Stimulated activated naive CD4-positive, alpha-beta T cell (primary cell): Measurements from ENCODE around the gene PAX7.
"Not testable (repeated sequence)": the region's sequence is repeated elsewhere in the genome, so short reads cannot be mapped to it uniquely, and the experiment has no call there.

Experiments used
- DNase-seq, 6 experiments: peaks; one replicate each; lab custom pipeline; 2025; lab: John Stamatoyannopoulos, UW

Gene PAX7

DNA sequence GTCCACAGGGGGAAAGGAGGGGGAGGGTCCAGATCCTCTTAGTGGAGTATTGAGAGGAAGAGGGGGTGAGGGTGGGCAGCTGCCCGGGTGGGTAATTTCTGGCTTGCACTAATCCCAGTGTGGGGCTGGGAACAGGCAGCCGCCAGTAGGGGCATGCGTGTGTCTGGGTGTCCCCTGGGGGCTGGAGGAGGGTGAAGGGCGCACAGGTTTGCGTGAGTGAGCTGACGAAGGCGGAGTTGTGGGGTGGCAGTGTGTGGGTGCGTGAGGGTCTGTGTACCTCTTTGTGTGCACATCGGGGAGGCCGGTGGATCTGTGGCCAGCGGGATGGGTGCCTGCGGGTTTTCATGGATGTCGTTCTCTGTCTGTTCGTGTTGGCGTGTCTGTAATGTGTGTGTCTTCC is 97.3 kb downstream of the PAX7 start:
- DNase-seq, result no peak

DNA sequence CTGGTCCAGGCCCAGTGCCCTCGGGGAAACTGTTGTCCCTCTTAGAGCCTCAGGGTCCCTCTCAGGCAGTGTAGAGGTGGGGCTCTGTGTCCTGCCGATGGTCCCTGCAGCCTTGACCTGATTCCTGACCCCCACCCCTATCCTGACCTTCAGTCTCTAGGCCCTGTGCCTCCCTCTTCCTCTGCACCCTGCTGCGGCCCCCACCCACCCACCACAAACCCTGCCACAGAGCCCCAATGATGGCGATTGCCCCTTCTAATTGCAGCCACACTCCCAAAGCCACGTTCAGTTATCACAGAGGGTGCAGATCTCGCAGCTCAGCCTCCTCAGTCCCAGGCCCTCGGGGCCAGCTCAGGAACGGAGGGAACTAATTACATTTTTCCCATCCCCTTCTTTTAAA is 99.7 kb downstream of the PAX7 start:
- no peak for DNase-seq

DNA sequence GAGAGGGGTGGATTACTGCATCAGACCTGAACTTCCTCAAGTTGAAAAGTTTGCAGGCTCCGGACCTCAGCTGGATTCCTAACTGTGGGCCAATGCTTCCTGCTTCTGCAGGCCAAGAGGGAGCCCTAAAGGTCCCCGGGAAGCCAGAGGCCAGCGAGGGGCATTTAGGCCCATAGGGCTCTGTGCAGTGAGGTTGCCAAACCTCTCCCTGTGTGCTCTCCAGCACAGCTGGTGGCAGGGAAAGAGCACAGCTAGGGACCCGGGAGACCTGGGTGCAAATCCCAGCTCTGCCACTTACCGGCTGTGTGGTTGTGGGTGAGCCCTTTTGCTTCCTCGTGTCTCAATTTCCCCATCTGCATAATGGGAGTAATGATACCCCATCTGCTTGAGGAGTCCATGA is 100.5 kb downstream of the PAX7 start:
- DNase-seq, result no peak

DNA sequence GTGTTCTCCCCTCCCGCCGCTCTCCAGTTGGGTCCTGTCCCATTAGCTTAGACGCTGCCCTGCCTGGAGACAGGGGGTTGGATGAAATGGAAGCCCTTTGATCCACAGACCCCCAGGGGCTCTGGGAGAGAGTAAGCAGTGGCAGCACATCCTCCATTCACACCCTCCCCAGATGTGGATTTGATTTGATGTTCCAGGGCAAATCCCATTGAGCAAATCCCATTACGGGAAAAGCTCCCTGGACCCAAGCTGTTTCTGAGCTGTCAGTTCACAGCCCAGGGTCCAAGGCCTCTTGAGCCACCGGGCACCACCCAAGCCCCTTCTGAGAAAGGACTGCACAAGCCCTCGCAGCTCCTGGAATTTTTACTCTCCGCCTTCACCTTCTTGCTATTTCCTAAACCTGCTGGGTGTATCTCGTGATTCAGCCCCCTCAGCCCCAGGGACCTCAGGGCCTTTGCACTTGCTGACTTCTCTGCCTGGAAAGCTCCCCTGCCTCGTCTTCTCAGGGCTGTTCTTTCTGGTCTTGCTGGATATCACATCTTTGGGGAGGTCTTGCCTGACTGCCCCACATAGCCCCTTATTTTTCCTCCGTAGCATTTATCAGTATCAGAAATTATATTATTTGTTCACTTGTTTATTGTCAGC is 101.1 kb downstream of the PAX7 start:
- DNase-seq, result no peak

DNA sequence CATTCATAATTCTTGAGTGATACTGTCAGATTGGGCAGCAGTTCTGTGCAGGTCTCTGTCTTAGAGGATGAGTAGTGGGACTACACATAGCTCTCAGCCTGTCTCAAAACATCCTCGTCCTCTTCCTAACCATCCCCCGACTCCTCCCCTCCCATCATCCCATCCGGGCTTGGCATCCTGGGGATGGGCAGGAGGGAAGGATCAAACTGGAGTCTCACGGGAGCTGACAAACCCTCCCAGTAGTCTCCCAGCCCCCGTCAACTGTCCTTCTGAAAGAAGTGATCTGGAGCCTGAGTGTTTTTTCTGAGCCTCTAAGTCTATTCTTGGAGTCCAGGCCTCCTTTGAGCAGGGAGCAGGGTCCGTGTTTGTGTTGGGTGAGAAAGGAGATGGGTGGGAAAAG is 102.0 kb downstream of the PAX7 start:
- DNase-seq, result no peak

DNA sequence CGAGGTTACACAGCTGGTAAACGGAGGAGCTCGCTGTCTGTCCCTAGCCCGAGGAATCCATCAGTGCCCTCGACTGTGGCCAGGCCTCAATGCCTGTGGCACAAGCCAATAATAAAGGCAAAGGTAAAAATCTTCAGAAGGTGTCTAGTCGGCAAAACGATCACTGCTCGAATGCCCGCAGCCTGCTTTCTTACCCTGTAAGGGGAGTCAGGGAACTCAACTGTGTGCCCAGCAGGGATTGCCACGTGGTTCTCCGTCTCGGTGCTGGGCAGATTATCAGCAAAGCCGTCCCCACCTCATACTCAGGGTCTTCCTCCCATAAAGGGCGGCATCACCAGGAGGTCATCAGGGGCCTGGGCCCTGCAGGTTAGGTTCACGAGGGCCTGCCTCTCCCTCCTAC is 103.4 kb downstream of the PAX7 start:
- DNase-seq, result no peak

DNA sequence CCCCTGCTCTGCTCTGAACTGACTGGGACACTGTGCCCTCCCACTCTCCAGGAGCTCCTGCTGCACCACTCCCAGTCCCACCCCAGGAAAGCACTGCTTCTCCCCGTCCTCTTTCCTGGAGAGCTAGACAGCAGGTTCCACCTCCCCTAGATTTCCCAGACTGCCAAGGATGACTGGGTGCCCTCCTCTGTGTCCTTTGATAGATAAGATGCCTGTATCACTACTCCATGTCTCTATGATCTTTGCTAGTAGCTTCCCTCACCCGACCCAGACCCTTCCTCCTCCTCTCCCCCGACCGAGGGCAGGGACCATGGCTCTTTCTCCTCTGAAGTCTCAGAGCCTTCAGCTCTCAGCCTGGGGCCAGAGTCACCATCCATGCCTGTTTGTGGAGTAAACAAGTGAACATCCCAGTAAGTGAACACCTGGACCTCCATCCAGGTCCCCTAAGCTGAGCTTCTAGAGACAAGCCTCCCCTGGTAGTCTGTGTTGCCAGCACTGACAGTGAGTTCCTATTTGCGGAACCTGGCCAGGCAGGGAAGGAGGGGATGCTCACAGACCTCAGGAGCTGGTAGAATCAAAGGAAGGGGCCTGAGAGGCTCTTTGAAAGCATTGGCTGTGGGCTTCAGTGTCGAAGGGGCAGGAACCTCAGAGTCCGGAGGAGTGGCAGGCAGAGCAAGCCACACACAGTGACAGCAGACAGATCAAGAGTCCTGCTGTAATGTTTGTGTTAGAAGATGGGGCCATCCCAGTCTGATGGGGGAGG is 104.0 kb downstream of the PAX7 start:
- DNase-seq, result no peak

DNA sequence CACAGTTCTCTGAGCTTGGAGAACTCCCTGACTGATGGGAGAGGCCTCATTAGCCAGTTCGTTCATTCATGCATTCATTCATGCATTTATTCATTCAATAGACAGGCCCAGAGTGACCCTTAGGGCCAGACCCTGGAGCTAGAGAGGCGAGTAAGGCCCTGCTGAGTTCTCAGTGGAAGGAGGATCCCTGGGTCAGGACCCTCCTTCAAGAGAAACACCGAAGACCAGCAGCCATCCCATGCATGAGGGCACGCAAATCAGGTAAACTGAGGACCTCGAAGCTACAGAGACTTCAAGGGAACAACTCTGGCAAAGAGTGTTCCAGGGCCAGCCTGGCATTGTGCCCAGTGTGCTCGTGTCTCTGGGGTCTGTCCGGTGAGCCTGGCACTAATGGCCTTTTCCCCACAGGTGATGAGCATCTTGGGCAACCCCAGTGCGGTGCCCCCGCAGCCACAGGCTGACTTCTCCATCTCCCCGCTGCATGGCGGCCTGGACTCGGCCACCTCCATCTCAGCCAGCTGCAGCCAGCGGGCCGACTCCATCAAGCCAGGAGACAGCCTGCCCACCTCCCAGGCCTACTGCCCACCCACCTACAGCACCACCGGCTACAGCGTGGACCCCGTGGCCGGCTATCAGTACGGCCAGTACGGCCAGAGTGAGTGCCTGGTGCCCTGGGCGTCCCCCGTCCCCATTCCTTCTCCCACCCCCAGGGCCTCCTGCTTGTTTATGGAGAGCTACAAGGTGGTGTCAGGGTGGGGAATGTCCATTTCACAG is 104.8 kb downstream of the PAX7 start:
- DNase-seq, result no peak

DNA sequence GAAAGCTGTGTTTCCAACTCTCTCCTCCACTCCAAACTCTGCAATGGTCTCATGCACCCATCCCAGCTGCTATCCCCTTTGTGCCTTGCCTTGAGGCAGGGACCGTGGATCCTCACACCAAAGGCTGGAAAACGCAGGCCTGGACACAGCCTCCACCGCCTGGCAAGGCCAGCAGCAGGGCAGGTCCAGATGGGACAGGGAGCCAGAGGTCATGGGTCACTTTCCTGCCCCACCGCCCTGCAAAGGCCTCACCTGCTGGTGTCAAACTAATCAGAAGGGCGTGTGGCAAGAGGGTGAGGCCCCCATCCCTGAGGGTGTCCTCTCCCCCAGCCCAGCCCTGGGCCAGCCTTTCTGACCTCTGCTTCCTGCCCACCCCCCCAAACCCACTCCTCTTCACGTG is 106.3 kb downstream of the PAX7 start:
- DNase-seq, result no peak

DNA sequence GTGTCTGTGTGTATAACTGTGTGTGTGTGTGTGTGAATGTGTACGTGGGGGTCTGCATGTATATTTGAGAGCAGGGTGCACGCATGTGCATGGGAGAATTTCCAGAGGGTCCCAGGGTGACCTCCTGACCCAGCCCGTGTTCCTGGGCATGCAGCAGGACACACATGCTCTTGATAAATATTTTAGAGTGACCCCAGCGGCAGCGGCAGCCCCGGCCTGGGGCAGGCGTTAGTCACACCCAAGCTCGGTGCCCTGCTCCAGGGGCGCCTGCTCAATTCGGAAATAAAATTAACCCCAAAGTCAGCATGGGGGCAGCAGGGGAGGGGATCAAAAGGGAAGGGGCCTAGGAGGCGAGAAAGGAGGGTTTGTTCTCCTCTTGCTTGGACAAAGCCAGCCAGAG is 107.5 kb downstream of the PAX7 start:
- DNase-seq, result no peak

DNA sequence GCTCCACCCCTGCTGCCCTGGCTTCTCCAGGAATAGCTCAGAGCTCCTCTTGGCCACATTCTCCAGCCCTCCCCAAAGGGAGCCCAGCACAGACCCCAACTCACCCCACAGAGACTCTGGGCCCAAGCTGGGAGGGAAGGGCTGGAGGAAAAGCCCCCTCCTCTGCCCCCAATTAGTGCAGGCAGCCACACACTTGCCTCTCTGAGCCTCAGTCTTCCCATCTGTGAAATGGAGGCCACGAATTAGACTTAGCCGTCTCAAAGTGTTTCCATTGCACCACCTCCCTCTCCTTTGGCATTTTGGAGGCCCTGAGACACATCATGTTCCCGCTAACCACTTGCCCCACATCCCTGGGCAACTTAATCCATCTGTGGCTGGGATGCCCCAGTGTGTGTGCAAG is 108.0 kb downstream of the PAX7 start:
- no peak for DNase-seq

DNA sequence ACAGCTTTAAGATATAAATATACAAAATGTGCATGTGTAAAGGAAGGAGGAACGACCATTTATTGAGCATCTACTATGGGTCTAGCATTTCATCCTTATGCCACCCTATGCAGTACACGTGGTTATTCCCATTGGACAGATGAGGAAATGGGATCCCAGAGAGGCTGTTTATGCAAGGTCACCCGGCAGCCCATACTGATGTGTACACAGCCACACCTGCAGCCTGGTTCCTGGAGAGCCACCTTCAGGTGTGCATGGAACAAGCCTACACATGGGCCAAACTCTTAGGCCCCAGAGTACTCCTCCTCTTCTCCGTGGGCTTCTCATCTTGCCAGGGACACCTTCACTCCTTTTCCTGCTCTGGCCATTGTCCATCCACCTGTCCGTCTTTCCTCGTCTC is 108.8 kb downstream of the PAX7 start:
- no peak for DNase-seq

DNA sequence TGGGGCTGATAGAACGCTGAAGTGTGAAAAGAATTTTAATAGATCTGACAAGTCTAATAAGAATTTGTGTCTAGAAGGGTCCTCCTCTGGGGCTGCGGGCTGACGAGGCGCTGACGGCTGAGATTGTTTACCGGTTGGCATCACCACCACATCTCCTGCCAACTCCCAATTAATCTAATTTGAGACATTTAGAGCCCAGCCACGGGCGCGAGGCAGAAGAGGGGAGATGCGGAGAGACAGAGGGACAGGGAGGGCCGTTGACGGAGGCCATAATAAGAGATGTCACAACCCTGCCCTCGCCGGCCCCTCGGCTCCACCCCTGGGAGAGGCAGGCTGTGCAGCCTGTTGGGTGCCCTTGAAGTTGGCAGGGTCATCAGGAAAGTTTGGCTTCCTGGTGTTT is 109.3 kb downstream of the PAX7 start:
- no peak for DNase-seq

DNA sequence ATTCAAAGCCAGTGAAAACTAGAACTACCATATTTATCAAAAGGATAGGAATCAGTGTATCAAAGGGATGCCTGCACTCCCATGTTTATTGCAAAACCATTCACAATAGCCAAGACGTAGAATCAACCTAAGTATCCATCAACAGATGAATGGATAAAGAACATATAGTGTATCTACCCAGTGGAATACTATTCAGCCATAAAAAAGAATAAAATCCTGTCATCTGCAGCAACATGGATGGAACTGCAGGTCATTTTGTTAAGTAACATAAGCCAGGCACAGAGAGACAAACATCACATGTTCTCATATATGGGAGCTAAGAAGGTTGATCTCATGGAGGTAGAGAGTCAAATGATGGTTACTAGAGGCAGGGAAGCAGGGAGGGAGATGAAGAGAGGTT is 110.0 kb downstream of the PAX7 start:
- no peak for DNase-seq

DNA sequence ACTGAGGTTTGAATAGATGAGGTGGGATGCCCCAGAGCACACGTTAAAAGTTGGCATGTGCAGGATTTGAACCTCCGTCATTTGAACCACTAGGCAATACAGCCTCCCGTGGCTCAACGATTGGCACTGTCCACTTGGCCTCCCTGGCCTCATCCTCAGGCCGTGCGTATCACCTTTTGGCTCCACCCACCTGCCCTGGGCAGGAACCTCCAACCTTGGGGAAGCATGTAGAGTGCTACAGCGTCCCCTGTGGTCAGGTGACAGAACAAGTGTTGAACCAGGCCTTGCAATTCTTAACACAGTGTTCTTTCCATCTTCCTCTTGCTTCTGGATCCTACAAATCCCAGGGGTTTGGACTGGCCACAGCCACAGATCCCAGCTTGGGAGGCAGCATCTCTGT is 112.6 kb downstream of the PAX7 start:
- DNase-seq, result no peak

DNA sequence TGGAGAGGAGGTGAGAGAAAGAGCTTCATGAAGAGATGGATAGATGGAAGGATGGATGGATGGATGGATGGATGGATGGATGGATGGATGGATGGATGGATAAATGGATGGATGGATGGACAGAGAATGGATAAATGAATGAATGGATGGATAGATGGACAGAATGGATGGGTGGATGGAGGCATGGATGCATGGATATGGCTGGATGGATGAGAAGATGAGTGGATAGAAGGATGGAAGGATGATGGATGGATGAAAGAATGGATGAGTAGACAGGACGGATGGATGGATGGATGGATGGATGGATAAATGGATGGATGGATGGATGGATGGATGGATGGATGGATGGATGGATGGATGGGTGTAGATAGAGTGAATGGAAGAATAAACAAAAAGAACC is 113.7 kb downstream of the PAX7 start:
- DNase-seq, result not testable (repeated sequence)

DNA sequence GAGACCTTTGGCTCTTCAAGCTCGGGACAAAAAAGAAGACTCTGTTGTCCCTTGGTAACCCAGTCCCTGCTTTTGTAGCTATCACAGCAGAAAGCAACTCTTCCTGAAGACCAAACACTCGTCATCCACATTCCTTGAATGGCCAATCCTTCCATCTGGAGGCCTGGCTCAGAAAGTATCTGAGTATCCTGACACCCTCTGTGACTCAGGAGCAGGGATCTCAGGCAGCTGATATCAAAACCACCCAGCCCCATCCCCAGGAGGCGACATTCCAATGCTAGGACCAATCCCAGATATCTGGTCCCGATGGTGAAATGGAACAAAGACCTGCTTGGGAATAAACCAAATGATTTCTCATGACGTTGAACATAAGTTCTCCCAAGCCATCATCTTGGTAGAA is 116.3 kb downstream of the PAX7 start:
- no peak for DNase-seq

DNA sequence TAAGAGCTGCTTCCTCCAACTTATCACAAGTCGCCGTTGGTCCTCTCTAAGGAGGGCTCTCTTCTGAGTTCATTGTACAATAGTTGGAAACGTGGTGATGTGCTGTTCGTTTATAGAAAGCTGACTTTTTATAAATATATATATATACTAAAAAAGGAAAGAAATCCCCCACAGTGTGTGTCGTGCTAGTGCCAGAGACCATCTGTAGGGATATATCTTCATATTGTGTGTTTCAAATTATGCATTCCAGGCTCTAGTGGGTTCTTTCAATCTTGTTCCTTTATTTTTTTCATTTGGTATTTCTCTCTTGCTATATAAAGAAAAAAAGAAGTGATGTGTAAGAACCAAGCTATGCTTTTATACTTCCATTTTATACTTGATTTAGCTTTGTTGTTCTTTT is 117.0 kb downstream of the PAX7 start:
- DNase-seq, result no peak

DNA sequence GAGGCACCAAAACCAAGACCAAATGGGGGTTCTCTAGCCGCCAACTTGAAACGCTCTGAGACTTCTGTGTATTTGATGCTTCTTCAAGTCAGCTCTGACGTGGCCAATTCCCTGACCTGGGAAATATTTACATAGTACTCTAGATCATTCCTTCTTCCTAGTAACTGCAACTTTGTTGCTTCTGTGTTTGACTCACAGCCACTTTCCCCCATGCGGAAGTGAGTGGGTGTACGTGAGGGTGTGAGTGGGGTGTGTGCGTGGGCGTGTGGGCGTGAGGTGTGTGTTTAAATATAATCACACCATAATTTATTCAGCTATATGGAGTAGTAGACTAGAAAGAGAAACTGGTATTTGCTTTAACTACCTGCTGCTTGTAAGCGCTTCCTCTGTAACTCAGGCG is 117.8 kb downstream of the PAX7 start:
- no peak for DNase-seq

DNA sequence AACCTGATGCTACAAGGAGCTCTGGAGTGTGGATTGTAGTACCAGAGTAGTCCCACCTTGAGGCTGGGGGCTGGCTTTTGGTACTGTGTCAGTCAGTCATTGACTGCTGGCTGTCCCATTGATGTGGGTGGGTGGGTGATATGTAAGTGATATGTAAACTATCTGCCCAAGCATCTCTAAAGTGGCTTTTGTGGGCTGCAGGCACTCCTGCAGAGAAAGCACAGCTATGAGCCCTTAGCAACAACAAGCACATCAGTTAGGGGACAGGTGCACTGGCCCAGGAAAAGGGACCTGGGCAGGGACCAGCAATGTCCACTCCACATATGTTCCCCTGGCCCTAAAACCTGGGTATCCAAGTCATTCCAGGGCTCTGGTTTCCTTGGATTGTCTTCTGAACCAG is 118.9 kb downstream of the PAX7 start:
- no peak for DNase-seq

DNA sequence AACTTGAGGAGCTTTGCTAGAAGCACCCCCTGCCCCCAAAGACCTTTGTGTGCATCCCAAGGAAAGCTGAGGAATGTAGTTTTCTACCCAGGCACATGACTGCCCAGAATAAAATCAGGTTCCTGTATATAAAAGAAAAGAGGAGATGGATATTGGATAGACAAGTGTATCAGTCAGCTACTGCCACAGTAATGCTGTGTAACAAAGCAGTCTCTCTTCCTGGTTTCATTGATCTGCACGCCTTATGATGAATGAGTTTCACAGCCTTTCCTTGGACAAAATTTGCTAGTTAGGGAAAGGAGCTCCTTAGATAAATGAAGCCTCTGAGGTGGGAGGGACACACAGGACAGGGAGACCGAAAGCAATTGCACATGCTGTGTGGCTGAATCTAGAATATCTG is 120.0 kb downstream of the PAX7 start:
- no peak for DNase-seq

DNA sequence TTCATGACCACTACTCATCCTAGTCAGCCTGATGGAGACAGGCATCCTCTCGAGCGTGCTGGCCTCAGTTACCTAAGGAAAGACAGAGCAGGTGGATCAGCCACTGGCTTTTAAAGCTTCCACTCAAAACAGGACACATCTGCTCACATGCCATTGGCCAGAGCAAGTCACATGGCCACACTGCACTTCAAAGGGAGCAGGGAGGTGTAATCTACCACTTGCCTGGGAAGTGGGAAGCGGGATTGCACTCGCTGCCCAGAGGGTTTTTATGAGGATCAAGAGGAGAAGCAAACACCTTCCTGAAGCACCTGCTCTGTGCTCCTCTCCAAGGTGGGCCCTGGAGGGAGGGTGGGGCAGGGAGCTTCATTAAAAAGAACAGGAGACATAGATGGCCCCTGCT is 120.8 kb downstream of the PAX7 start:
- DNase-seq, result no peak

DNA sequence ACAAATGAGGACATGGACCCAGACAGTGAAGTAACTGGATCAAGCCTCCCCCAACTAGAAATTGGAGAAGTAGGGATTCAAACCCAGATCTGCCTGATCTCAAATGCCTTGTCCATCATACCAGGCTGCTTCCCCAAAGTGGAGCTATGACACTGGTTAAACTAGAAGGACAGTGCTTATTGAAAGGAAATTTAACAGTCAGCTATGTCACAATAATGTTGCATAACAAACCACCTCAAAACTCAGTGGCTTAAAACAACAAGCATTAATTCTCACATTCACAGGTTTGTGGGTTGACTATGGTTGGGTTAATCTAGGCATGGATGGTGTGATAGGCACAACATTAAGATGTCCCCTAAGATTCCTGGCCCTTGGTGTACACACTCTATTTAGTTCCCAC is 121.8 kb downstream of the PAX7 start:
- no peak for DNase-seq
